Fibroblast of skin of back (primary cell): ENCODE data around the gene APOL1. TPM values are rescaled to one million over a fixed set of nuclear protein-coding genes. Genes with fewer than 3 reads are reported as not detected.
A peak's percentile ranks its signal among the peaks of the same experiment; 100 is the strongest.
"Not testable (repeated sequence)": the region's sequence is repeated elsewhere in the genome, so short reads cannot be mapped to it uniquely, and the experiment has no call there.

ENCODE experiments used
- DNase-seq: peaks from one replicate; pipeline ENCODE4 v3.0.0-alpha.2; 2013
- polyA plus RNA-seq, 2 experiments: library from polyadenylated mRNA; unstranded; fragments of 120-200 nt; gene quantifications; one replicate each; pipeline ENCODE4 v1.2.1, GENCODE V29; 2013; ENCODE audit not compliant: insufficient read length in 2 of 2

Gene APOL1, protein sequence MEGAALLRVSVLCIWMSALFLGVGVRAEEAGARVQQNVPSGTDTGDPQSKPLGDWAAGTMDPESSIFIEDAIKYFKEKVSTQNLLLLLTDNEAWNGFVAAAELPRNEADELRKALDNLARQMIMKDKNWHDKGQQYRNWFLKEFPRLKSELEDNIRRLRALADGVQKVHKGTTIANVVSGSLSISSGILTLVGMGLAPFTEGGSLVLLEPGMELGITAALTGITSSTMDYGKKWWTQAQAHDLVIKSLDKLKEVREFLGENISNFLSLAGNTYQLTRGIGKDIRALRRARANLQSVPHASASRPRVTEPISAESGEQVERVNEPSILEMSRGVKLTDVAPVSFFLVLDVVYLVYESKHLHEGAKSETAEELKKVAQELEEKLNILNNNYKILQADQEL
- polyA plus RNA-seq (2013, experiment 1 of 2; ENCODE audit: insufficient read length) = 0.18 TPM
- 0.50 TPM for polyA plus RNA-seq (2013, experiment 2 of 2; ENCODE audit: insufficient read length)

- no peak for DNase-seq
Measured at GRCh38 chr22:36252754-36253522, at the start of gene APOL1. TSS of gene APOL1 (plus strand) at chr22:36253133. CDS start at chr22:36254956, 1,823 bp downstream.

GRCh38 chr22:36203441-36203840, 49.5 kb upstream of the APOL1 start:
- DNase-seq = not testable (repeated sequence)

- DNase-seq = no peak
Measured at GRCh38 chr22:36204001-36204631, 48.8 kb upstream of the APOL1 start.

DNA sequence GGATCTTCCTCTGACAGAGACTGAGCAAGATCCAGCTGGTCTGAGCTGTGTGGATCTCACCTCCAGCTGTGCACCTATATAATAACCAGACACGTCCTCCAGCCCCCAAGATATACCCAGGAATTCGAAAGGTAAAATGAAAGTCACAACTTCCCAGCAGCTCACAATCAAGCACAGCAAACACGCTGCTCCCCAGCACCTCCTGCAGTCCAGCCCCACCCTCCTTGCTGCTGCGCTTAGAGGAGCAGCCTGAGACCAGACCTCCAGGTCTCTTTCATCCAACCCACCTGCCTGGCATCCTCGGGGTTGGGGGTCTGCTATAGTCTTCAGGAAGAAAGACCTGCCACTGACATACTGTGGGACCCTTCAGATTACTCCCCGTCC, 48.3 kb upstream of the APOL1 start:
- DNase-seq = no peak

DNA sequence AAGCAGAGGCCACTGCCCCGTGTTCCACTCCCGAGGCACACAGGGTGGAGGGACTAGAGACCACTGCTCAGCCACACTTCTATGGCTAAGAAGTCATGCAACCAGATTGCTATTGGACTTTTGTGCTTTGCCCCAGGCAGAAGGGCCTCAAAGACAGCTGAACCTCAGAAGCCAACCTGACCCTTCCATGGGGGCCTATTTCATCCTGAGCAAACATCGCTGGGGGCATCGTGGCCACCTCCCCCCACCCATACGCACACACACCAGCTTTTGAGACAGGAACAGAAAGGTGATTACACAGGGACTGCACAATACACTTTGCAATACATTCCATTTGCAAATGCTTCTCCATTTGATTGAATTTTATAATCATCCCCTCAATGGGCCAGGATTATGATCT, 47.4 kb upstream of the APOL1 start:
- DNase-seq = not testable (repeated sequence)

DNA sequence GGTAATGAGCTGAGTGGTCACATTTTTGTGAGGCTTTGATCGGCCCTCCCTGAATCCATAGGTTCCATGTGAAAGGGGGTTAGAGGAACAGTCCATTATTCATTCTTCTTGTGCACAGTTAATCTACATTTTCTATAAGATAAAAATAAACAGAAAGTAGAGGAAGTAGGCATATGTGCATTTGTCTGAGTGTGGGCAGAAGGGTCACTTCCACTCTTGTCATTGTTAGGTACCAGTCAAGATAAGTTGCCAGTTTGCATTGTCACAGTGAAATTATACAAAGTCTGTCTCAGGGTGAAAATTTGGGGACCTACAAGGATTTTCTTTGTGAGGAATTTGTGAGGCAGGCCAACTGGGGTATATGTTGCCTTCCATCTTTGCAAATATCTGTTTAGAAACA, 46.7 kb upstream of the APOL1 start:
- DNase-seq = no peak

- DNase-seq = no peak
Measured at GRCh38 chr22:36208162-36208765, 44.7 kb upstream of the APOL1 start.

- DNase-seq = no peak
Measured at GRCh38 chr22:36208914-36209313, 44.0 kb upstream of the APOL1 start.

DNA sequence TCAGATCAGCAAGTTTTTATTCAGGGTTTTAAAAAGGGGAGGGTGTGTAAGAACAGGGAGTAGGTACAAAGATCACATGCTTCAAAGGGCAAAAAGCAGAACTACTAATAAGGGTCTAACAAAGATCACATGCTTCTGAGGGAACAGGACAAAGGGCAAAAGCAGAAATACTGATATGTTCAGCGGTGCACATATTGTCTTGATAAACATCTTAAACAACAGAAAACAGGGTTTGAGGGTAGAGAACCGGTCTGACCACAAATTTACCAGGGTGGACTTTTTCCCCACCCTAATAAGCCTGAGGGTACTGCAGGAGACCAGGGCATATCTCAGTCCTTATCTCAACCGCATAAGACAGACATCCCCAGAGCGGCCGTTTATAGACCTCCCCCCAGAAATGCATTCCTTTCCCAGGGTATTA, 43.4 kb upstream of the APOL1 start:
- not testable (repeated sequence) for DNase-seq

- no peak for DNase-seq
Measured at GRCh38 chr22:36210224-36210623, 42.7 kb upstream of the APOL1 start.

DNA sequence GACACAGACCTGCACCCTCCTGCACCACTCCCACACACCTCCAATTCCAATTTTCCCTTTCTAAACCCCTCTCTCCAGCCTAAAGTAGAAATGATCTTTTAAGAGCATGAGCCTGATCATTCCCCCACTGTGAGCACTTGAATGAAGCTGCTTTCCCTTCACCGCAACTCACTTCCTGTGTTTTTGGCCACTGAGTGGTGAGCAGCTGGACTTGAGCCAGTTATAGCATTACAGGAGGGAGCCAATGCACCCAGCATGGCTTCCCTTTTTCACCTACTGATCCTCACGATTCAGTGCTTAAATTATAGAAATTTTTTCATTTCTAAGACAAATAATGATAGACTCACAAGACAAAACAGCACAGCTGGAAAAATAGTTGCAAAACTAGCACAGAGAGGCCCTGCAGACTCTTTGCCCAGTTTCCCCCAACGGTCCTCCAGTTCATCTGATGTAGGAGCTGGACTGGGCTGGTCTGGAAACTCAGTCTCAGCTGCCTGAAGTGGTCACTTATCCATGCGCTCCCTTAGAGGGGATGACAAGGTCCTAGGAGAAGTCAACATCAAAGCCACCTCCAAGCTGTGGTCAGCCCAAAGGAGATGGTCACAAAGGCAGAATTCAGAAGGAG, 41.6 kb upstream of the APOL1 start:
- DNase-seq = peak; percentile 63

DNA sequence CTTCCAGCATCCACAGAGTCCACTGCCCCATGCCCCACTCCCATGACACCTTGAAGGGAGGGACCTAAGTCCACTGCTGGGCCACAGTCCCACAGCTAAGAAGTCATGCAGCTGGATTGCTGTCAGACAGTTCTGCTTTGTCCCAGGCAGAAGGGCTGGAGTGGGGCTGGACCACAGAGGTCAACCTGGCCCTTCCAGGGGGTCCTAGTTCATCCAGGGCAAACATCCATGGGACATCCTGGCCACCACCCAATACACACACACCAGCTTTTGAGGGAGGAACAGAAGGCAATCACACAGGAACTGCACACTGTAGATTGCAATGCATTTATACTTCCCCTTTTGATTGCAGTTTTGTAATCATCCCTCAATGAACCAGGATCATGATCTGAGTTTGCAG, 40.0 kb upstream of the APOL1 start:
- no peak for DNase-seq

GRCh38 chr22:36213586-36213985, 39.3 kb upstream of the APOL1 start:
- no peak for DNase-seq

DNA sequence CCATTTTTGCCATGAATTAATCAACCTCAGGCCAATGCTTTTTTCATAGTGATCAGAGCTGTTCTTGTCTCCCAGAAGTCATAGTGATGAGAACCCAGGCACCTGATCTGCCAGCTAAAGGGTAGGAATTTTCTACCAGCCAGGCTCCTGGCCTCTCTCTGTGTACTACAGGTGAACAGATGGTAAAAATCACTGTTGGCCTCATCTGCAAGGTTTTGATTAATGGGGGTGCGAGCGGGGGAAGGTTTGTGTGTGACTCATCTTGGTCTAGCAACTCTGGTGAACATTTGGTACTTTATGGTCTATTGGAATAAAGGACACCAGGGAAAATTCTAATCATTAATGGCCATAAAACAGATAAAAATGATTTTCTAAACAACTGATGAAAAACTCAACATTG, 37.0 kb upstream of the APOL1 start:
- no peak for DNase-seq

GRCh38 chr22:36218648-36219193, 34.2 kb upstream of the APOL1 start:
- DNase-seq = no peak

- DNase-seq = peak; percentile 34
Measured at GRCh38 chr22:36220451-36220921, 32.4 kb upstream of the APOL1 start.

DNA sequence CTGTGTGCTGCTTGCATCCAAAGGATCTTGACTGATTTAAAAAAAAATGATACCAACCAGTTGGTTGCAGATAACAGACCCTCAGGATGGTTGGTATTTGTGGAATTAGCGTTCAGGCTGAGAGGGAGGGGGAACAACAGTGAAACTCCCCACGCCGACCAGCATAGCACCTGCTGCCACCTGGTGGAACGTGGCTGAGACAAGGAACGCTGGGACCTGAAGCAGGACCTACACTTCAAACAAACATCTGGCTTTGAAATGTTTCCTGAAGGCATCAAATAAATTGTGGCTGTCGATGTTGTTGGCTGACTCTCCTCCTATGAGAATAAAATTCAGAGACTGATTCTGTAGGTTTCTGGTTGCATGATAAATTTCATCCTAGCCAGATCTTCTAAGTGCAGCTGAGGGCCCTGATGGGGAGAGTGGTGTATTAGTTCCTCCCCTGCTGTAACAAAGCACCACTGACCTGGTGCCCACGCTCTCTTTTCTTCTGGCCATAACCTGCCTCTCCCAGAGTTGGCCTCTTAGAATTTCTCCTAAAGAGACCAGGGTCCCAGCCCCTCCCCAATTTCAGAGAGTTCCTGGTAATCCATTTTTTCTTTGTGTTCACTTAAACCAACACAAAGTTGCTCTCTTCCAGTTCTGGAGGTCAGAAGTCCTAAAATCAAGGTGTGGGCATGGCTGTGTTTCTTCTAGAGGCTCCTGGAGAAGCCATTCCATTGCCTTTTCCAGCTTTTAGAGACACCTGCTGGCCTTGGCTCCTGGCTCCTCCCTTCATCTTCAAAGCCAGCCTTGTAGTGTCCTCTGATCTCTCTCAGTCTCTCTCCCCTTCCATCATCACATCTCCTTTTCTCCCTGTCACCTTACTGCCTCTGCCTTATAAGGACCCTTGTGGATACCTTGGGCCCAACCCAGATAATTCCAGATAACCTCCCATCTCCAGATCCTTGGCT, 30.9 kb upstream of the APOL1 start:
- peak; percentile 29 for DNase-seq

GRCh38 chr22:36222887-36223450, 30.0 kb upstream of the APOL1 start:
- no peak for DNase-seq

DNA sequence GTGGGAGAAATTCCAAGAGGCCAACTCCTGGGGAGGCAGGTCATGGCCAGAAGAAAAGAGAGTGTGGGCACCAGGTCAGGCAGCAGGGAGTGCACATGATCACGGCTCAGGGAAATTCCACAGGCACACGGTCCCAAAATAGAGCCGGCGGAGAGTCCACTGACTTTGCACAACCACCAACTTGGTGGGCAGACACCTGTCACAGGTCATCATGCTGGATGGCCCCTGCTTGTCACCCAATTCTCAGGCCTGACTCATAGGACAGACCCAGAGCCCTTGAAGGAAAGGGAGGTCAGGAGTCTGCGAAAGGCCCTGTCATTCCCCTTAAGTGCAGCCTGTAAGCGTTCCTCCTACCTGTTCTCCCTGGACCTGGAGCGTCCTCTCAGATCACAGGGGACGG, 29.4 kb upstream of the APOL1 start:
- no peak for DNase-seq

- no peak for DNase-seq
Measured at GRCh38 chr22:36224245-36224644, 28.7 kb upstream of the APOL1 start.
